Smooth muscle cell (in vitro differentiated cells): ENCODE measurements around the gene TSPAN18. TPM values are rescaled to one million over a fixed set of nuclear protein-coding genes. Genes with fewer than 3 reads are reported as not detected.

ENCODE experiments used
- DNase-seq: peaks from one replicate; lab custom pipeline; 2025; ENCODE audit not compliant: unreplicated experiment; lab: John Stamatoyannopoulos, UW
- H2AFZ ChIP-seq: fragments of 200-600 bp; sonication (generic); 2 replicates; pipeline ENCODE4 v1.6.0; 2016; ENCODE audit warnings: antibody characterized with exemption, low read depth, mild to moderate bottlenecking
- H3F3A ChIP-seq: fragments of 200-600 bp; sonication (generic); 2 replicates; pipeline ENCODE4 v1.6.0; 2017; ENCODE audit warnings: antibody characterized with exemption, low read depth
- H3K27ac ChIP-seq: fragments of 200-600 bp; sonication (generic); 2 replicates; pipeline ENCODE4 v1.5.1; 2016; ENCODE audit warnings: low read depth, mild to moderate bottlenecking
- H3K27me3 ChIP-seq: fragments of 200-600 bp; sonication (generic); 2 replicates; pipeline ENCODE4 v1.6.1; 2016; ENCODE audit warnings: low read depth, mild to moderate bottlenecking
- H3K36me3 ChIP-seq: fragments of 200-600 bp; sonication (generic); 2 replicates; pipeline ENCODE4 v1.5.1; 2016; ENCODE audit warnings: low read depth
- H3K4me1 ChIP-seq: fragments of 200-600 bp; sonication (generic); 2 replicates; pipeline ENCODE4 v1.5.1; 2016; ENCODE audit warnings: low read depth
- H3K4me2 ChIP-seq: fragments of 200-600 bp; sonication (generic); 2 replicates; pipeline ENCODE4 v1.6.0; 2016; ENCODE audit warnings: mild to moderate bottlenecking
- H3K4me3 ChIP-seq: fragments of 200-600 bp; sonication (generic); 2 replicates; pipeline ENCODE4 v1.5.1; 2016; ENCODE audit warnings: mild to moderate bottlenecking
- H3K79me2 ChIP-seq: fragments of 200-600 bp; sonication (generic); 2 replicates; pipeline ENCODE4 v1.6.0; 2016; ENCODE audit warnings: low read depth, mild to moderate bottlenecking
- H3K9ac ChIP-seq: fragments of 200-600 bp; sonication (generic); 2 replicates; pipeline ENCODE4 v1.6.0; 2016; ENCODE audit warnings: low read depth
- H3K9me3 ChIP-seq: fragments of 200-600 bp; sonication (generic); replicated peaks from 2 replicates; pipeline ENCODE4 v1.5.1; 2016; ENCODE audit warnings: low read depth
- H4K20me1 ChIP-seq: fragments of 200-600 bp; sonication (generic); 2 replicates; pipeline ENCODE4 v1.6.0; 2016; ENCODE audit warnings: low read depth
- CTCF ChIP-seq: fragments of 200-600 bp; sonication (generic); IDR thresholded peaks from 2 replicates; pipeline ENCODE4 v1.5.1; 2017; ENCODE audit warnings: borderline replicate concordance, mild to moderate bottlenecking, antibody characterized with exemption; ENCODE audit not compliant: insufficient read depth, poor library complexity, severe bottlenecking
- WGBS: methylation state at CpG from one replicate; pipeline ENCODE4 v1.1.7; 2016; ENCODE audit warnings: low lambda C conversion rate; 5-methylcytosine and 5-hydroxymethylcytosine counted together
- polyA plus RNA-seq: library from polyadenylated mRNA; unstranded; fragments of >200 nt; fragmentation: Nextera tagmentation; extraction: Ambion mirVana; gene quantifications from 2 replicates; pipeline ENCODE4 v1.2.1, GENCODE V29; 2016
- total RNA-seq: library from RNA; depleted of rRNA; stranded (reverse); fragments of >200 nt; gene quantifications from 2 replicates; pipeline ENCODE4 v1.2.3, GENCODE V29; 2014

TSPAN18 gene
- total and polyA plus RNA-seq, 2 experiments from 2014 or later, result 3.4 to 15.3 TPM

GRCh38 chr11:44861849-44862557 lies 135.2 kb downstream of the TSPAN18 start:
- no peak for TF ChIP-seq CTCF
- Histone ChIP-seq H3F3A (no peaks in the 10 kb centered on the region), H3K9ac (no peak overlapping the region), H4K20me1 (no peaks in the 10 kb centered on the region), H3K4me2 (peak overlapping the region; percentile 69), H3K79me2 (no peaks in the 10 kb centered on the region), H2AFZ (no peak overlapping the region), H3K27me3 (no peaks in the 10 kb centered on the region), H3K9me3 (no peaks in the 10 kb centered on the region), H3K36me3 (no peaks in the 10 kb centered on the region), H3K27ac (peak overlapping the region; percentile 74), H3K4me1 (peaks cover 31% of the 10 kb centered on the region), H3K4me3 (no peak overlapping the region)
- WGBS, result 18% methylated on average over 19 of the region's 19 CpGs
- DNase-seq, result peak; percentile 58

- WGBS, result 61% methylated on average over 5 of the region's 5 CpGs
- Histone ChIP-seq H3K4me3 (no peak overlapping the region), H3K79me2 (no peaks in the 10 kb centered on the region), H3K9me3 (no peaks in the 10 kb centered on the region), H3F3A (no peaks in the 10 kb centered on the region), H3K4me2 (peak overlapping the region; percentile 42), H2AFZ (no peak overlapping the region), H3K9ac (no peak overlapping the region), H3K4me1 (peaks cover 31% of the 10 kb centered on the region), H4K20me1 (no peaks in the 10 kb centered on the region), H3K27me3 (no peaks in the 10 kb centered on the region), H3K36me3 (no peaks in the 10 kb centered on the region), H3K27ac (peak overlapping the region; percentile 55)
- DNase-seq, result no peak
- TF ChIP-seq CTCF, result no peak
Measured at GRCh38 chr11:44862558-44863101, 135.9 kb downstream of the TSPAN18 start.

GRCh38 chr11:44863231-44863630 lies 136.5 kb downstream of the TSPAN18 start:
- Histone ChIP-seq H3K4me1 (peaks cover 31% of the 10 kb centered on the region), H3K27ac (no peak overlapping the region), H3F3A (no peaks in the 10 kb centered on the region), H3K9me3 (no peaks in the 10 kb centered on the region), H3K4me3 (no peak overlapping the region), H3K79me2 (no peaks in the 10 kb centered on the region), H3K27me3 (no peaks in the 10 kb centered on the region), H3K4me2 (peak overlapping the region; percentile 42), H2AFZ (no peak overlapping the region), H3K36me3 (no peaks in the 10 kb centered on the region), H4K20me1 (no peaks in the 10 kb centered on the region), H3K9ac (no peak overlapping the region)
- TF ChIP-seq CTCF, result no peak
- no peak for DNase-seq
- 81% methylated on average over 6 of the region's 6 CpGs for WGBS
